H1 (cell line): ENCODE data around the gene FMN2. TPM values are rescaled to one million over a fixed set of nuclear protein-coding genes. Genes with fewer than 3 reads are reported as not detected.

ENCODE experiments used
- CTCF ChIA-PET: fragments of 300-600 bp; sonication (Branson Sonifier 250); formaldehyde crosslinking; loops from one replicate; lab custom pipeline; 2021; ENCODE audit not compliant: partially characterized antibody; lab: Charles Lee
- POLR2A ChIA-PET: fragments of 300-600 bp; sonication (Branson Sonifier 250); formaldehyde crosslinking; loops from one replicate; lab custom pipeline; 2021; ENCODE audit warnings: inconsistent platforms; ENCODE audit not compliant: partially characterized antibody; lab: Charles Lee
- DNase-seq, 2 experiments: peaks; one replicate each; pipeline versions ENCODE4 v3.0.0 to v3.0.0-alpha.2; 2010 to 2022; ENCODE audit warnings: low spot score in 2 of 2, low read depth in 1 of 2, mixed read lengths in 1 of 2
- FAIRE-seq: peaks from 2 replicates; lab custom pipeline; 2011; peaks lifted over from hg19 to GRCh38; lab: Jason Lieb, UNC
- H2AFZ ChIP-seq: 2 replicates; pipeline ENCODE4 v1.8.1; 2012; ENCODE audit warnings: low read length, inconsistent platforms
- H2AK5ac ChIP-seq: 2 replicates; pipeline ENCODE4 v1.6.1; 2013; ENCODE audit warnings: low read depth, low read length
- H2BK120ac ChIP-seq: replicated peaks from 2 replicates; pipeline ENCODE3; 2013; ENCODE audit warnings: low read depth, low read length, inconsistent platforms
- H2BK12ac ChIP-seq: 2 replicates; pipeline ENCODE4 v1.6.1; 2013; ENCODE audit warnings: low read depth, low read length
- H2BK15ac ChIP-seq: 2 replicates; pipeline ENCODE4 v1.6.1; 2013; ENCODE audit warnings: low read length
- H2BK20ac ChIP-seq: 2 replicates; pipeline ENCODE4 v1.6.1; 2013; ENCODE audit warnings: low read length
- H2BK5ac ChIP-seq: 2 replicates; pipeline ENCODE4 v1.6.1; 2013; ENCODE audit warnings: low read depth, low read length
- H3K14ac ChIP-seq: 2 replicates; pipeline ENCODE4 v1.6.1; 2013; ENCODE audit warnings: inconsistent platforms; ENCODE audit not compliant: insufficient read length
- H3K18ac ChIP-seq: 2 replicates; pipeline ENCODE4 v1.6.1; 2013; ENCODE audit warnings: low read length; ENCODE audit errors: extremely low read depth
- H3K23ac ChIP-seq: 2 replicates; pipeline ENCODE4 v1.6.1; 2013; ENCODE audit warnings: inconsistent platforms; ENCODE audit not compliant: insufficient read length
- H3K23me2 ChIP-seq: 2 replicates; pipeline ENCODE4 v1.6.1; 2013; ENCODE audit warnings: low read depth, low read length
- H3K27ac ChIP-seq: 2 replicates; pipeline ENCODE4 v1.6.1; 2011; ENCODE audit warnings: low read depth, low read length, inconsistent platforms
- H3K27me3 ChIP-seq, 4 experiments: replicated peaks in 1 of 4; 1 replicate in 1 of 4; 2 replicates in 3 of 4; pipeline versions ENCODE4 v1.6.1 to v1.8.1; 2011 to 2013; ENCODE audit warnings: low read length in 3 of 4, mild to moderate bottlenecking in 3 of 4, inconsistent platforms in 2 of 4, mixed read lengths in 2 of 4, moderate library complexity in 1 of 4; ENCODE audit not compliant: control insufficient read depth in 3 of 4, insufficient read depth in 3 of 4; ENCODE audit errors: extremely low read depth in 1 of 4
- H3K36me3 ChIP-seq, 4 experiments: 2 replicates each; pipeline versions ENCODE4 v1.6.1 to v1.8.1; 2011 to 2013; ENCODE audit warnings: mild to moderate bottlenecking in 4 of 4, low read length in 3 of 4, moderate library complexity in 2 of 4, control low read depth in 1 of 4, inconsistent platforms in 1 of 4; ENCODE audit not compliant: insufficient read depth in 4 of 4, control insufficient read depth in 2 of 4
- H3K4ac ChIP-seq: replicated peaks from 2 replicates; pipeline ENCODE3; 2013; ENCODE audit warnings: low read length, low read depth, mixed read lengths, inconsistent platforms; ENCODE audit not compliant: insufficient read length
- H3K4me1 ChIP-seq, 4 experiments: replicated peaks in 1 of 4; 1 replicate in 1 of 4; 2 replicates in 3 of 4; pipeline versions ENCODE4 v1.6.1 to v1.8.1; 2011 to 2013; ENCODE audit warnings: low read length in 3 of 4, inconsistent platforms in 2 of 4, mixed read lengths in 1 of 4; ENCODE audit not compliant: insufficient read depth in 4 of 4, control insufficient read depth in 3 of 4
- H3K4me2 ChIP-seq, 2 experiments: 2 replicates each; pipeline versions ENCODE4 v1.6.1 to v1.8.1; 2011 to 2013; ENCODE audit warnings: low read depth in 2 of 2, low read length in 2 of 2, control low read depth in 1 of 2, inconsistent platforms in 1 of 2, mild to moderate bottlenecking in 1 of 2; ENCODE audit not compliant: insufficient read depth in 1 of 2
- H3K4me3 ChIP-seq, 4 experiments: fragments of 200-600, 300-600 bp in 1 of 4; sonication (generic), shearing (Covaris generic), sonication (Bioruptor Twin) in 1 of 4; 2 replicates each; pipeline versions ENCODE4 v1.5.1 to v1.8.1; 2011 to 2016; ENCODE audit warnings: low read length in 4 of 4, low read depth in 3 of 4, control low read depth in 2 of 4, inconsistent platforms in 2 of 4, mild to moderate bottlenecking in 2 of 4, mixed read lengths in 1 of 4, moderate library complexity in 1 of 4; ENCODE audit not compliant: insufficient read depth in 2 of 4; ENCODE audit errors: extremely low read depth in 1 of 4
- H3K56ac ChIP-seq: replicated peaks from 2 replicates; pipeline ENCODE3; 2013; ENCODE audit warnings: low read depth, mild to moderate bottlenecking, mixed read lengths, low read length, inconsistent platforms; ENCODE audit not compliant: insufficient read length
- H3K79me1 ChIP-seq: 2 replicates; pipeline ENCODE4 v1.6.1; 2013; ENCODE audit warnings: low read depth, low read length, control low read depth
- H3K79me2 ChIP-seq, 2 experiments: 2 replicates each; pipeline versions ENCODE4 v1.6.1 to v1.8.1; 2012 to 2013; ENCODE audit warnings: low read length in 2 of 2, mild to moderate bottlenecking in 2 of 2, inconsistent platforms in 1 of 2; ENCODE audit not compliant: insufficient read depth in 2 of 2, control insufficient read depth in 1 of 2
- H3K9ac ChIP-seq, 4 experiments: replicated peaks in 1 of 4; 1 replicate in 1 of 4; 2 replicates in 3 of 4; pipeline versions ENCODE4 v1.6.1 to v1.8.1; 2011 to 2013; ENCODE audit warnings: low read depth in 3 of 4, low read length in 3 of 4, control low read depth in 2 of 4, mild to moderate bottlenecking in 2 of 4, moderate library complexity in 2 of 4, inconsistent platforms in 1 of 4; ENCODE audit errors: extremely low read depth in 1 of 4
- H3K9me3 ChIP-seq, 2 experiments: 2 replicates each; pipeline versions ENCODE4 v1.6.1 to v1.8.1; 2012 to 2013; ENCODE audit warnings: mild to moderate bottlenecking in 2 of 2, moderate library complexity in 2 of 2, control low read depth in 1 of 2, inconsistent platforms in 1 of 2, low read depth in 1 of 2, low read length in 1 of 2, mixed read lengths in 1 of 2; ENCODE audit not compliant: insufficient read depth in 2 of 2
- H4K20me1 ChIP-seq, 2 experiments: replicated peaks in 1 of 2; 2 replicates each; pipeline versions ENCODE3 to v1.8.1; 2011 to 2013; ENCODE audit warnings: inconsistent platforms in 2 of 2, low read length in 2 of 2, mild to moderate bottlenecking in 1 of 2; ENCODE audit not compliant: insufficient read depth in 2 of 2, control insufficient read depth in 1 of 2
- H4K5ac ChIP-seq: 2 replicates; pipeline ENCODE4 v1.6.1; 2013; ENCODE audit warnings: low read length, low read depth, mixed read lengths, inconsistent platforms; ENCODE audit not compliant: insufficient read length
- H4K8ac ChIP-seq: 2 replicates; pipeline ENCODE4 v1.8.0; 2013; ENCODE audit warnings: mild to moderate bottlenecking, moderate library complexity, low read length, inconsistent platforms; ENCODE audit not compliant: insufficient read depth; ENCODE audit errors: extremely low read depth
- H4K91ac ChIP-seq: replicated peaks from 2 replicates; pipeline ENCODE3; 2013; ENCODE audit warnings: low read length, mixed read lengths, inconsistent platforms; ENCODE audit not compliant: insufficient read length
- CBX5 ChIP-seq: fragments of 300-800, 300-1000 bp; sonication (generic); IDR thresholded peaks from 2 replicates; pipeline ENCODE4 v1.7.1; 2016; ENCODE audit warnings: antibody characterized with exemption, low read length, low read depth
- CTBP2 ChIP-seq: IDR thresholded peaks from 2 replicates; pipeline ENCODE4 v1.7.0; 2011; ENCODE audit warnings: borderline replicate concordance, mild to moderate bottlenecking, moderate library complexity, mixed read lengths, low read length; ENCODE audit not compliant: insufficient read depth, insufficient read length
- EP300 ChIP-seq, 2 experiments: IDR thresholded peaks; 1 replicate in 1 of 2; 2 replicates in 1 of 2; pipeline ENCODE4 v1.6.1; 2011 to 2012; ENCODE audit warnings: low read depth in 2 of 2, low read length in 2 of 2, mild to moderate bottlenecking in 2 of 2, borderline replicate concordance in 1 of 2, inconsistent platforms in 1 of 2, moderate library complexity in 1 of 2
- GABPA ChIP-seq: IDR thresholded peaks from 2 replicates; pipeline ENCODE4 v1.6.1; 2011; ENCODE audit warnings: mild to moderate bottlenecking, low read length, moderate library complexity, borderline replicate concordance; ENCODE audit not compliant: insufficient read depth
- HDAC2 ChIP-seq, 2 experiments: fragments of 300-600 bp in 1 of 2; sonication (generic) in 1 of 2; IDR thresholded peaks; 2 replicates each; pipeline ENCODE4 v1.6.1; 2011 to 2012; ENCODE audit warnings: low read depth in 2 of 2, low read length in 2 of 2, mild to moderate bottlenecking in 2 of 2, moderate library complexity in 2 of 2, borderline replicate concordance in 1 of 2, inconsistent platforms in 1 of 2
- JUN ChIP-seq: IDR thresholded peaks from 2 replicates; pipeline ENCODE4 v1.6.1; 2011; ENCODE audit warnings: low read depth, mild to moderate bottlenecking, improper control_type of control experiment, low read length
- JUND ChIP-seq: IDR thresholded peaks from 2 replicates; pipeline ENCODE4 v1.6.1; 2011; ENCODE audit warnings: mild to moderate bottlenecking, improper control_type of control experiment, low read length
- MAX ChIP-seq: IDR thresholded peaks from 2 replicates; pipeline ENCODE4 v1.6.1; 2012; ENCODE audit warnings: inconsistent platforms
- POLR2A ChIP-seq, 2 experiments: IDR thresholded peaks; 1 replicate in 1 of 2; 2 replicates in 1 of 2; pipeline ENCODE4 v1.6.1; 2011; ENCODE audit warnings: low read depth in 2 of 2, low read length in 2 of 2, mild to moderate bottlenecking in 2 of 2; ENCODE audit errors: control extremely low read depth in 1 of 2
- SIRT6 ChIP-seq: IDR thresholded peaks from one replicate; pipeline ENCODE4 v1.7.1; 2012; ENCODE audit warnings: low read length, inconsistent platforms
- SP2 ChIP-seq: IDR thresholded peaks from 2 replicates; pipeline ENCODE4 v1.6.1; 2012; ENCODE audit warnings: mild to moderate bottlenecking, low read length, inconsistent platforms
- SRF ChIP-seq: IDR thresholded peaks from 2 replicates; pipeline ENCODE4 v1.6.1; 2011; ENCODE audit warnings: mild to moderate bottlenecking, low read depth, low read length, moderate library complexity
- TAF7 ChIP-seq: optimal IDR thresholded peaks from 2 replicates; pipeline ENCODE3; 2011; ENCODE audit warnings: low read depth, mild to moderate bottlenecking, inconsistent platforms, low read length, moderate library complexity, borderline replicate concordance
- TEAD4 ChIP-seq: IDR thresholded peaks from 2 replicates; pipeline ENCODE4 v1.6.1; 2012; ENCODE audit warnings: low read depth, low read length, inconsistent platforms, mixed read lengths
- ZNF274 ChIP-seq: IDR thresholded peaks from 2 replicates; pipeline ENCODE4 v1.7.0; 2012; ENCODE audit warnings: low read length, borderline replicate concordance; ENCODE audit errors: extremely low read depth
- WGBS, 2 experiments: shearing (Covaris generic) in 1 of 2; methylation state at CpG; one replicate each; pipeline versions ENCODE4 v1.1.6 to v1.1.7; 2013 to 2015; ENCODE audit warnings: low lambda C conversion rate in 2 of 2, mixed read lengths in 2 of 2, inconsistent platforms in 1 of 2, low coverage in 1 of 2, missing lambda C conversion rate in 1 of 2; ENCODE audit not compliant: insufficient replicate concordance in 2 of 2, insufficient coverage in 1 of 2, insufficient read length in 1 of 2; ENCODE audit errors: extremely low coverage in 1 of 2, missing lambda C conversion rate in 1 of 2; 5-methylcytosine and 5-hydroxymethylcytosine counted together
- polyA plus RNA-seq, 7 experiments: library from polyadenylated mRNA; depleted of rRNA in 3 of 7; stranded (reverse) in 5 of 7; unstranded in 2 of 7; fragments of >200 nt in 5 of 7; fragments of 200-250 nt in 2 of 7; gene quantifications; 1 replicate in 5 of 7; 2 replicates in 1 of 7; 4 replicates in 1 of 7; pipeline versions ENCODE4 v1.2.1 to v1.2.3, GENCODE V29; 2011 to 2013; ENCODE audit warnings: missing spikeins in 2 of 7, mixed read lengths in 2 of 7
- total RNA-seq: library from RNA; stranded (reverse); fragmentation: NEBNext Ultra II Directional; extraction: Animal tissue kit (Norgen Biotek cat#: 25700); gene quantifications from 2 replicates; pipeline ENCODE4 v1.2.1, GENCODE V29; 2021

The FMN2 gene
- total and polyA plus RNA-seq, 2 of the 8 experiments (the other 6 are each of a cell fraction or from before 2014, with no cell fraction given): 0.83 to 2.0 TPM

GRCh38 chr1:240466509-240466908, 374.8 kb downstream of the FMN2 start:
- H4K8ac ChIP-seq: no peak overlapping the region
- no peak overlapping the region for H3K27ac ChIP-seq
- no peaks in the 10 kb centered on the region for H3K27me3 ChIP-seq
- H2AK5ac ChIP-seq: no peak overlapping the region
- H2BK5ac ChIP-seq: no peak overlapping the region
- 89% methylated on average over 4 of the region's 4 CpGs; no CpG with 5 or more reads in 1 of the 2 experiments for WGBS, 2 experiments
- no peak overlapping the region for H2BK15ac ChIP-seq
- H3K79me1 ChIP-seq: no peaks in the 10 kb centered on the region
- H2BK120ac ChIP-seq: no peak overlapping the region
- no peak overlapping the region for H3K18ac ChIP-seq
- no peak for DNase-seq
- no peak for FAIRE-seq
- ChIA-PET POLR2A (no interaction called here), CTCF (interaction anchor here (0.6 to 2.6 kb wide), 5 partner anchors 10 to 524 kb away, joined by 3 to 20 read pairs (median 3); no protein-coding TSS in a partner anchor)
- no peak overlapping the region for H3K9ac ChIP-seq
- H4K5ac ChIP-seq: no peak overlapping the region
- no peak overlapping the region for H3K4me3 ChIP-seq
- no peak overlapping the region for H4K91ac ChIP-seq
- H2AFZ ChIP-seq: no peak overlapping the region
- no peaks in the 10 kb centered on the region for H4K20me1 ChIP-seq
- H3K9me3 ChIP-seq: no peaks in the 10 kb centered on the region
- no peak overlapping the region for H3K4ac ChIP-seq
- no peak overlapping the region for H3K23ac ChIP-seq
- H3K4me2 ChIP-seq: no peak overlapping the region
- H2BK20ac ChIP-seq: no peak overlapping the region
- no peak overlapping the region for H3K56ac ChIP-seq
- no peaks in the 10 kb centered on the region for H3K36me3 ChIP-seq
- no peak overlapping the region for H3K14ac ChIP-seq
- no peaks in the 10 kb centered on the region; a peak in 1 of 7 replicates for H3K4me1 ChIP-seq
- H3K23me2 ChIP-seq: no peaks in the 10 kb centered on the region
- H2BK12ac ChIP-seq: no peak overlapping the region
- no peaks in the 10 kb centered on the region for H3K79me2 ChIP-seq
- TF ChIP-seq SP2 (no peak), HDAC2 (IDR thresholded peaks at IDR 0.05; ENCODE audit: borderline replicate concordance in 1 of 2, low read depth in 2 of 2, low read length in 2 of 2) (no peak), CTBP2 (no peak), SIRT6 (no peak), MAX (no peak), JUND (no peak), TEAD4 (no peak), JUN (no peak), ZNF274 (no peak), EP300 (IDR thresholded peaks at IDR 0.05; ENCODE audit: borderline replicate concordance in 1 of 2, low read depth in 2 of 2, low read length in 2 of 2) (no peak), TAF7 (no peak), GABPA (no peak), CBX5 (no peak), SRF (no peak), POLR2A (IDR thresholded peaks at IDR 0.05; ENCODE audit: control extremely low read depth in 1 of 2, low read depth in 2 of 2, low read length in 2 of 2) (no peak)
